Anterior cingulate cortex (tissue), 58 donors: Measurements from ENCODE around the gene NANOS2.
A peak's percentile ranks its signal among the peaks of the same experiment; 100 is the strongest.
"Not testable (repeated sequence)": the region's sequence is repeated elsewhere in the genome, so short reads cannot be mapped to it uniquely, and the experiment has no call there.

Experiments used
- DNase-seq, 58 donors: peaks; one replicate each; lab custom pipeline; 2025; lab: John Stamatoyannopoulos, UW

The NANOS2 gene

DNA sequence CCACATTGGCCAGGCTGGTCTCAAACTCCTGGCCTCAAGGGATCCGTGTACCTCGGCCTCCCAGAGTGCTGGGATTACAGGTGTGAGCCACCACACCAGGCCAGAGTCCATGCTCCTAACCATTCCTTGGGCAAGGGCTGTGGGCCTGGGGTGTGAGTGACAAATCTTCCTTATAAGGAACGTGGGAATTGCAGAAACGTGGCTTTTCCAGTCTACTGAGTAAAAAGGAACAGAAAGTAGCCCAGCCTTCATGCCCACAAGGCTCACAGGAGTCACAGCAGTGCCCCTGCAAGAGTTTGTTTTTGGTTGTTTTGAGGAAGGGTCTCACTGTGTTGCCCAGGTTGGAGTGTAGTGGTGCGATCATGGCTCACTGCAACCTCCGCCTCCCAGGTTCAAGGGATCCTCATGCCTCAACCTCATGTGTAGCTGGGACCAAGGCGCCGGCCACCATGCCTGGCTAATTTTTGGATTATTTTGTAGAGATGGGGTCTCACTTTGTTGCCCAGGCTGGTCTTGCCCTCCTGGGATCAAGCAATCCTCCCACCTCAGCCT lies 17.2 kb downstream of the NANOS2 start:
- no peak for DNase-seq

DNA sequence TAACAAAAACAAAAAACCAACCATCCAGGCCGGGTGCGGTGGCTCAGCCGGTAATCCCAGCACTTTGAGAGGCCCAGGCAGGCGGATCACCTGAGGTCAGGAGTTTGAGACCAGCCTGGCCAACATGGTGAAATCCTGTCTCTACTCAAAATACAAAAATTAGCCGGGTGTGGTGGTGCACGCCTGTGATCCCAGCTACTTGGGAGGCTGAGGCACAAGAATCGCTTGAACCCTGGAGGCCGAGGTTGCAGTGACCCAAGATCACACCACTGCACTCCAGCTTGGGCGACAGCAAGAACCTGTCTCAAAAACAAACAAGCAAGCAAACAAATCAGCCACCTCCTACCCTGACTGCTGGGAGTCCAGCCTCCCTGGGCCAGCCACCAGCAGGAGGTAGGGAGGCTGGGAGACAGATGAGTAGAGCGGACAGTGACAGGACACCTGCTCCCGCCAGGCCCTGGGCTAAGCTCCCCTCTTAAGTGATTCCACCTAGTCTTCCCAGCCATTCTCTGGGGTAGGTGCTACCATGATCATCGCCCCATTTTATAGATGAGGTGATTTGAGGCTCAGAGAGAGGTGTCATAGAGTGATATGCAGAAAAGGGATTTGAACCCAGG lies 18.5 kb downstream of the NANOS2 start:
- not testable (repeated sequence) for DNase-seq

DNA sequence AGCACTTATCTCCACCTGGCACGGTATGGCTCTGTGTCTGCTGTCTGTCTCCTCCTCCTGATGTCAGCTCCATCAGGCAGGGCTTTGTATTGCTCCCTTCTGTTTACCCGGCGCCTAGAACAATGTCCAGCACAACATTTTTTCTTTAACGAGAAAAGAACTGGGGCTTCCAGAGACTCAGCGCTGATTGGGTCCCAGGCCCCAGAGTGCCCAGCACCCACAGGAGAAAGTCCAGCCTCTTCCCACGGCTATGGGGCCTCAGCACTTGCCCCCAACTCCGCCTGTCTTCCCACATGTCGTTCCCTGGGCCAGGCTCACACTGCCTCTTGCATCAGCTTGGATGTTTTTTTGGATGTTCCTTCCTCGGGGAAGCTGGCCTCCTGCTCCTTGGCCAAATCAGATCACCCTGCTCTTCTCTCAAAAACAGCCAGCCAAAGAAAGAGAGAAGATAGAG lies 19.0 kb downstream of the NANOS2 start:
- peak in 1 of 58 donors; percentile 11 for DNase-seq

DNA sequence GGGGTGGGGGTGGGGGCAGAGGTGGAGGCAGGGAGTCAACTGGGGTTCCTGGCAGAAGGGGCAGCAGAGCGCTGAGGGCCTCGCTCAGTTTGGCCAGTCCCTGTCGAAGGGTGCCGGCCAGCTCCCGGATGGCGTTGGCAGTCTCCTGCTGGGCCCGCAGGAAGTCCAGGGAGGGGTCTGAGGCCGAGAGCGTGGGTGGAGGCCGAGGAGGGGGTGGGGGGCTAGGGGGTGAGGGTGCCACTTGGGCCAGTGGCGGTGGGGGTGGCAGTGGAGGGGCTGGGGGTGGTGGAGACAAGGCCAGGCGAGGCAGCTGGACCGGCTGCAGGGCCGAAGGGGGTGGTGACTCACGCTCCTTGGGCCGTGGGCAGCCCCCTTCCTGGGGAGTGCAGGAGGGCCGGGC lies 23.7 kb downstream of the NANOS2 start:
- no peak for DNase-seq

DNA sequence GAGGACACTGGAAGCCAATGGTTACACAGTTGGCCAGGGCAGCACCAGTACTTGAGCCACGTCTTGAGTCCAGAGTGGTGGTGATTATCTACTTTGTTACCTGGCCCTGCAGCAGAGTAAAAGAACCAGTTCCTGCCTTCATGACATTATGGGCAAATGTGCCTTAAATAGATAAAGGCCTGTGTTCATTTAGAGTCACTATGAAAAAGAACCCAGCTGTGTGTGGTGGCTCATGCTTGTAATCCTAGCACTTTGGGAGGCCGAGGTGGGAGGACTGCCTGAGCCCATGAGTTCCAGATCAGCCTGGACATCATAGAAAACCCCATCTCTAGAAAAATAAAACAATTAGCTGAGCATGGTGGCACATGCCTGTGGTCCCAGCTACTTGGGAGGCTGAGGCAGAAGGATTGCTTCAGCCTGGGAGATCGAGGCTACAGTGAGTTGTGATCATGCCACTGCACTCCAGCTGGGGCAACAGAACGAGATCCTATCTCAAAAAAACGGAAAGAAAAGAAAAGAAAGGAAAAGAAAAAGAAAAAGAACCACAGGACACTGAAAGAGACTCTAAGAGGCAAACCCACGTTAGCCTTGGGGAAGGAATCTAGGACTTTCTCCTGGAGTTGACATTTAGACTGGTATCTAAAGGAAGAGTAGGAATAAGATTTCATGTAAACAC lies 25.2 kb downstream of the NANOS2 start:
- DNase-seq: no peak

DNA sequence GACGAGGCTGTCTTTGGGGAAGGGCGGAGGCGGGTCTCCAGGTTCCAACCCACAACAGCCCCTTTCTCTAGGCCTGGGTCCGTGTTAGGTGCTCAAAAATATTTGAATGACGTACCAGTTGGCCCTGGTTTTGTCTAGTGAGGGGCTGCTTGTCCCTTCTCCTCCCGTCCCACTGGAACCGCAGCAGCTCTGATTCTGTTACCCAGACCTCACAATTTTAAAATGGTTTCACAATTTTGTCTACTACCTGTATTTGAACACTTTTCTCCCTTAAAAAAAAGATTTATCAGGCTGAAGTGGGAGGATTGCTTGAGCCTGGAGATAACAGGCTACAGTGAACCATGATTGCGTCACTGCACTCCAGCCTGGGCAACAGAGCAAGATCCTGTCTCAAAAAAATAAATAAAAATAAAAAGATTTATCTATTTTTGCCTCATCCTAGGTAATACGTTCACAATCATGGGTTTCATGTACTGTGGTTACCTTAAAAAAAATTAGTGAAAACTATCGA lies 27.3 kb downstream of the NANOS2 start:
- DNase-seq: no peak

DNA sequence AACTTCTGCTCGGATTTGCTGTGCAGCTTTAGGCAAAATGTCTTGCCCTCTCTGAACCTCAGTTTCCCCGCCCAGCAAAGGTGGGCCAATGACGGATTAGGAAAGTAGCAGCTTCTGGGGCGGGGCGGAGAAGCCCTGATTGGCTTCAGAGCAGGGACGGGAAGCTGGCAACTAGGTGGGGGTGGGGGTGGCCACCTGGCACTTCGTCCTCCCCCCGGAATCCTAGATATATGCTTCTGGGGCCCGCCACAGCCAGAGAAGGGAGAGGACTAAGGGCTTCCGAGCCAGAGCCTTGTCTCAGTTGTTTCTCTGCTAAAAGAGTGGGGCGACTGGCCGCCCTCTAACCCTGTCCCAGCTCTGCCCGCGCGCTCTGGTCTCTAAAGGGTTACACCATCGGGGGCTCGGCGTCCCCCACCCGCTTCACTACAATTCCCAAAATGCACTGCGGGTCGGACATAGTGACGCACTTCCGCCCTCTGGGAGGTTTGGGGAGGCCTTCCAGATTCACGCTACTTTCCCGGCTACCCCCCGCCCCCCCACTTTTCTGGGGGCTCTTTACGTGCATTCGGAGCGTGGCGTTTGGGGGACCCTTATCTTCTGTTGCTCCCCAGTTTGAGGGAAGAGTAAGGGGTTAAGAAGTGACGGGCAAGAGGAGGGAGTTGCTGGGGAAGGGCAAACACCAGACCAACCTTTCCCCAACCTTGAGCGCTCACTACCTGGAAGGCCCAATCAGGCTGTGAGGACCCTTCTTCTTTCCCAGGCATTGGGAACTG lies 28.0 kb downstream of the NANOS2 start:
- DNase-seq: peak; percentile 57 to 93 (median 87)

DNA sequence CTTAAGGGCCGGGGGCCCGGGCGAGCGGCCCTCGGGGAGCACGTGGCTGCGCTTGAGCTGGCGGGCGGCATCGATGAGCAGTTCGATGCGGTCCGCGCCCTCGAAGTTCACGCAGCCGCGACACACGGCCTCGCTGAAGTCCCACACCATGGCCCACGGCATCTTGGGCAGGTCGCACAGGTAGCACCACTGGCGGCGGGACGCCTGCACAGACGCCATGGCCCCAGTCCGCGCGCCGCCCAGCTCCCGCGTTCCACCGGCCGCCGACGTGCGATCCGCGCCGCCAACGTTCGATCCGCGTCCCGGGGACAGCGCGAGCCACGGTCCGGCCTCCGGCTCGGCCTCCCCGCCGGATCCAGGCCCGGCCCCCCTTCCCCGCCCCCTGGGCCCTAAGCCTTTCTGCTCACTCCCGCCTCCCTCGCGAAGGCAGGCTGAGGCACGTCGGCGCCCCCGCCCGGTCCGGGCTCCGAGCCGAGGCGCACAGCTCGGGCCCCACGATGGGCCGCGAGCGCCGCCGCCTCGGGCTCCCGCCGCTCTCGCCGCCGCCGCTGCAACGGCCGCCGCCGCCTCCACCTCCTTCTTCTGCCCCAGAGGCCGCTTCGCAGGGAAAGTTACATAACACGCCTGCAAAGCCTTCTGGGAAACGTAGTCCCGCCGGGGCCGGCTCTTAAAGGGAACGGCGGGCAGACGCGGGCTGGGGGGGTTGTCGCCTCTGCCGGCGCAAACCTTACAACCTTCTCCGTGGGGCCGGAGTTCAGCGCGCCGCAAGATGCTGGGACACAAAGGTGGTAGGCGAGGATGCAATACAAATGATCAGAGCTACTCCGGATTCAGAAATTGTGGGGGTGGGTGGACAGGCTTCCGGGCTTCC lies 28.8 kb downstream of the NANOS2 start, which contains the start of gene IRF2BP1:
TSS of gene IRF2BP1 (minus strand) at position 586 of the 871 bp plus-strand sequence. CDS start at position 219, 367 bp downstream.
- DNase-seq: peak in 57 of 58 donors; percentile 62 to 93 (median 86)

DNA sequence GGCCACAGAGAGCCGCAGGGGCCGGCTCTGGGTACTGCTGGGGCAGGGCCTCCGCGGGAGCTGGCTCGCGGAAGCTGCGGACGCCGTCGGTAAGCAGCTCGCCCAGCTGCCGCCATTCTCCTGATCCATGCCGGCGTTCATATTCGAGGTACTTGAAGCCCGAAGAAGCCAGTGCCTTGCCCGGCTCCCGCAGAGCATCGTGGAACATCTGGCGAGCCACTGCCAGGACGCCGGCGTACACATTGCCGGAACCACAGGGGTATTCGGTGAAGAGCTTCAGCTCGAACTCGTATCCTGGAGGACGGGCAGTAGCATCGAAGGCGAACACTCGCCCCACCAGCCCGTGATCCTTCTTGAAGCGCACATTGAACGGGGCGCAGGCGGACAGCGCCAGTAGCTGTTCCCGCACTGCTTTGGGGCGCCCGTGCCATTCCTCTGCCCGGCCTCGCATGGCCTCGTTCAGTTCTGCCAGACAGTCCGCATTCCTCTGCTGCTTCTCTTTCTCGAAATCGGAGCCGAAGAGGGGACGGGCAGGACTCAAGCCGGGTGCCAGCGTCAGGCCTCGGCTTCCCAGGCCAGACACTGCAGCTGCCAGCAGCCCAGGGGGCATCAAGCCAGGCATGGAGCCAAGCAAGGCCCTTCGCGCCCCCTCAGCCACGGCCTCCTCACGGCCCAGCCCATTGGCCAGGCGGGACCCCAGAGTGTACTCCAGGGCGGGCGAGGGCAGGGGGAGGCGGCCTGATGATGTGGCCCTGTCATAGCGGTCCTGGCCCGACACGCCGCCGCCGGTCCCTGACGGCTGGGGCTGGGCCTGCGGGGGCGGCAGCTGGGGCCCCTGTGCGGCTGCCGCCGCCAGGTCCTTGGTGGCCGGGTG lies 29.7 kb downstream of the NANOS2 start:
- DNase-seq: peak in 5 of 58 donors; percentile 6 to 32 (median 18)

DNA sequence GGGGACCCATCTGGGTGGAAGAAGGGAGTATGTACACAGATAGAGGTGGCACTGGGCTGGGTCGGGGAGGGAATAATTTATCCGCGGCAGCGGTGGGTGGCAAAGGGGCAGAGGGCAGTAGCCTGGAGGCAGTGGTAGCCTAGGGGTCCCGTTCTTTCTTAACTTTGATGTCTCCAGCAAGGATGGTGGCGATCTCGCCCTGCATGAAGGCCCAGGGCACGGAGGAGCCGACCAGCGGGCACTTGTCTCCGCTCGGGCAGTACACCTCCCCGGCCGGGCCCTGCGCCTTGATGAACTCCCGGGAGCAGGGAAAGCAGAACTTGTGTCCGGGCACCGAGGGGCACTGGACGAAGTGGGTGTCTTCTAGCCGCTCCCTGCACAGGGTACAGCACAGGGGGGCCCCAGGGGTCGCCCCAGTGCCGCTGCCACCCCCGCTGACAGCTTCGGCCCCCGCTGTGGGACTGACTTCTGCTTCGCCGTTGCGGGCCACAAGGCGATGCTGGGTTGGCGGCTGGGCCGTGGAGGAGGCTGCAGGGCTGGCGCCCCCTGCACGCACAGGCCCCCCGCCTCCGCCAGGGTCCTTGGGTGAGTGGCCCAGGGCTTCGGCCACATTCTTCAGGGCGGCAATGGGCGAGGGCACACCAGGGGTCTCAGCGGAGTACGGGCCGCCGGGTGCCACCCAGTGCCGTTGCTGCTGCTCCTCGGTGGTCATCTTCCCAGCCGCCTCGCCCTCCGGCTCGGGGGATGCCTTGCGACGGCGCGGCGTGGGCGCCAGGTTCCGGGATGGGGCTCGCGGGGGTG lies 30.5 kb downstream of the NANOS2 start:
- no peak for DNase-seq

DNA sequence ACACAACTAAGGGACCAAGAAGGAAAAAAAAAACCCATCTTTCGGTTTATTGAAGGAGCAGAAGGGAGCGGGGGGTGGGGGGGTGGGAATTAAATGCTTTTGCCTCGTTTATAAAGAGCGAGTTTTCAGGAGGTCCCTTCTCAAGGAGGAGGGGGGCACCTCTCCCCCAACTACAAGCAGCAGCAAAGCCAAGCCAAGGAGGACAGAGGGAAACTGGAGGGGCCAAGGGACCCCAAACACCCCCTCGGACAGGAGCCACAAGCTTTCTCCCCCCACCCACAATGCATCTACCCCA lies 31.0 kb downstream of the NANOS2 start:
- DNase-seq: no peak

DNA sequence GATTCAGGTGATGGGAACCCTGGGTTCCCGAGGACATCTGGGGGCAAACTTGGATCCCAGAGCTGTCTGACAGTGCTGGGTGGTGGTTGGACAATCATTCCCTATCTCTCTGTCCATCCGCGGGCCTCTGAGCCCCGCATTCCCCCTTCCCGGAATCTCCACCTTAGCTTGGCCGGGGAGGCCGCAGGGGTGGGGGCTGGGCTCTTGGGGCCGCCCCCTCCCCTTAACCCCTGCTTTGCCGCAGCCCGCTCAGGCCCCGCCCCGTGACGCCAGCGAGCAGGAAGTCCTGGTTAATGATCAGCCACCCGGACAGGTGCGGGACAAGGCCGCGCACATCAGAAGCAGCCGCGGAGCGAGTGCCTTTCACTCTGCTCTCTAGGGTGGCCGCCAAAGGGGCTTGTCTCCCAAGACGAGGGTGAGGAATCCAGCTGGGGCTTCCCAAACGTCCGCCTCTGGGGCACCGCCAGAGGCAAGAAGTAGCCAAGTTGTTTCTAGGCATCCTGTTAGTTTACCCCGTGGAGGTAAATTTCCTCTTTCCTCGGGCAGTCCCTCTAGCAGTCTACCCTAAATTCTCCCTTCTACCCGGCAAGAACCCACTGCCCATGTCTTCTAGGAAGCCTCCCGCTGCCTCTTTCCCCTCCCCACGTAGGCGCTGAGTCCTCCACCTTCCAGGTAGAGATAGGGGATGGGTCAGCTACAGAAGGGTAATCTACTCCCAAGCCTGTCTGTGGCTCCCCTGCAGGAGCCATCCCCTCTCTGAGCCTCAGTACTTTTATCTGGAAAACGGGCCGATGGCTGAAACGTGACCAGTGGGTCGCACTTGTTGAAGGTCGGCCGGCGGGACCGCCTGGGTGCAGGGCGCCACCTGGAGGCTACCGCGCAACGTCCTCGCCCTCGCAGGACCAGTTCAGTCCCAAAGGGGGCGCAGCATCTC lies 31.7 kb downstream of the NANOS2 start:
- DNase-seq: peak in 36 of 58 donors; percentile 2 to 64 (median 28)

DNA sequence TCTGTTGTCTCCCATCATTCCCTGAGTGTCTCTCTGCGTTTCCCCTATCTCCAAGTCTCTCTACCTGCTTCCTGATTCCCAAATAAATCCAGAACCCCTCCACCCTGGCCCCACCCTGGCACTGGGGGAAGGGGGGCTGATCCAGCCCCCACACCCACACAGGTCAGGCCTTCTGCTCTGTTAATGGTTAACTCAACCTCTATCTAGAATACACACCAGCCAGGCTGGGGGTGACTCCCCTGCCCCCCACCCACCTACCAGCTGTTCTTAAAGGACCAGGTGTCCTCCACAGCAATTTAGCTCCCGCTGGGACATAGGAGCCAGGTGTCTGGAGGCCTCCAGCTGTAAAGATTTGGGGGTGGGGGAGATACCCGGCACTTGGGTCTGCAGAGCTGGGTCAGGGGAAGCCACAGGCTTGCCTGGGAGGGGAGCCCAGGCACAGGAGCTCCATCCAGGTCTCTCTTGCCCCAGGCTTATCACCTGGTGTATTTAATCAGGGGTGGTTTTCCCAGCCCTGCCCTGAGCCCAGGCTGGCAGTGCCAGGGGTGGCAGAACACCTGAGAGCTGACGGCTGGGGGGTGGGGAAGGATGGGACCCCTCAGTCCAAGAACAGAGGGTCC lies 32.6 kb downstream of the NANOS2 start:
- DNase-seq: no peak

DNA sequence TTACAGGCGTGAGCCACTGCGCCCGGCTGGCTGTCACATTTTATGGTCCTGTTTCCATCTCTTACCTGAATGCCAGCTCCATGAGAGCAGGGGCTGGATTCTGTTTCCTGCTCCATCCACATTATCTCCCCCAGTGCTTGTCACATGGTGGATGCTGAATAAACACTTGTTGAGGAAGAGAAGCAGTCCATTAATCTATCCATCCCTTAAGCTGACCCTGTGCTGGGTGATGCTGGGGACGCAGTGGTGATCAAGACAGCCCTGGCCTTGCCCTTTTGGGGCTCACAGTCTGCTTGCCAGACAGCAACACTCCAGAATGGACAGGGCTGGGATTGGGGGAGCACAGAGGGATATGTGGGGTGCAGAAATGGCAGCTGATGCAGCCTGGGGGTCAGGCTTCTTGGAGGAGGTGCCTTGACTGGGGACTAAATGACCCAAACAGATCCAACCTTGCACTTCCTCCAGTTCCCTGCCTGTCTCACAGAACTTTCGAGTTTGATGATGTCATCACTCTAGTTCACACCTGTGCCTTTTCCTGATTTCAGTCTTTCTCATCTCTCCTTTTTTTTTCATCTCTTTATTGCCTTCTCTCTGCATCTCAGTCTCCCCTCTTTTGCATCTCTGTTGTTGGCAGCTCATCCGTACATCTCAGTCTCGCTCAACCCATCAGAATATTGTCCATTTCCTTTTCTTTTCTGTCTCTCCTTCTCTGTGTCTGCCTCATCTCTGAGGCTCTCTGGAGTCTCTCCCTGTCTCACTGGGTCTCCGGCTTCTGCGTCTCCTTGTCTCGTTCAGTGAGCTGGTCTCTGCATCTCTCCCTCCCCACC lies 33.3 kb downstream of the NANOS2 start:
- no peak for DNase-seq

DNA sequence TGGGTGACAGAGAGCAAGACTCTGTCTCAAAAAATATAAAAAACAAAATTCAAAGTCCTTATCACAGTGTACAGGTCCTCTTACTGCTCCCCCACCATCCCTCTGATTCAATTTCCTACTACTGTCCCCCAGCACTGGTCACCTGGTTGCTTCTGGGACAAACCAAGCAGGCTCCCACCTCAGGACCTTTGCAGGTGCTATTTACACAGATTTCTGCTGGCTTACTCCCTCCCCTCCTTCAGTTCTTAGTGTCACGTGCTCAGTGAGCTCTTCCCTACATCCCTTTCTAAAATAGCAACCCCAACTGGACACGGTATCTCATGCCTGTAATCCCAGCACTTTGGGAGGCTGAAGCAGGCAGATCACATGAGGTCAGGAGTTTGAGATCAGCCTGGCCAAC lies 34.6 kb downstream of the NANOS2 start:
- no peak for DNase-seq

DNA sequence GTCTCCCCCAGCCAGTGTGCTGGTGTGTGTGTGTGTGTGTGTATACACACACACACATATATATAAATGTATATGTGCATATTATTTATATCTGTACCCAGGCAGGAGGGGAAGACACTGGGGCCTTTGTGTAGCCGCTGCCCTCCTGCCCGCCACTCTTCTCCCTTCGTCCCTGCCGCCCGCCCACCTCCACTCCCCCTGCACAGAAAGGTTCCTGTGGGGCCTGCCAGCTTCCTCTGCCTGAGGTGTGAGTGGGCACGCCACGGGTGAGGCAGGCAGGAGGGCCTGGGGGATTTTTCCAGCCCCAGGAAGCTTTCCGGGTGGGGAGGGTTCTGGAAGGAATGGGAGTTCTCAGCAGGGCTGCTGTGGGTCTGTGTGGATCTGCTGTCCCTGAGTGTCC lies 35.5 kb downstream of the NANOS2 start:
- no peak for DNase-seq
